Measurements from ENCODE around the gene COMT.

The COMT gene

DNA sequence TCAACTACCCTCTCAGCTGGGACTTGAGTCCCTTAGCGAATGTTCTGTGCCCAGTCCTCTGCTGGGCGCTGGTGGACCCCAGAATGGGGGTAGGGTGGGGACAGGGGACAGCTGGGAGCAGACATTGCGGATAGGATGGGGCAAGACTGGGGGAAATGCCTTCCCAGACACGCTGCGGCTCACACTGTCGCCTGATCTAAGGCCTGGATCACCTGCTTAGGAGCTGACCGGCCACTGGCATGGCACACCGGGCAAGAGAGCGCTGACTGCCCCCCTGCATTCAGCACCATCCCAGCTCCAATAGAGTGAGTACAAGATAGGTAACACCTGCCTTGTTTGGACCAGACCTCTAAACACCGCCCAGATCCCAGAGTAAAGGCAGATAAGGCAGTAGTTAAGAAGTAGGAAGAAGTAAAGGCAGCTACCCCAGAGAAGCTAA, 73.6 kb downstream of the COMT start:
- peak overlapping the region in 8 of 11 experiments; percentile 89 to 99 (median 96); a peak in 14 of 22 replicates for H3K4me2 ChIP-seq

GRCh38 chr22:20015971-20016733, 74.6 kb downstream of the COMT start:
- TF ChIP-seq Cebpa-rat (IDR thresholded peaks at IDR 0.05), result no peak
- H3K36me3 ChIP-seq, result no peaks in the 10 kb centered on the region
- peaks cover 8 to 59% (median 40%) of the 10 kb centered on the region in 10 experiments for H3K4me1 ChIP-seq
- peak overlapping the region in 3 of 11 experiments; percentile 12 to 40 (median 15); a peak in 3 of 22 replicates for H3K27ac ChIP-seq
- H3K4me2 ChIP-seq, result peak overlapping the region; percentile 87 to 99 (median 96)
- H3K4me3 ChIP-seq, result peak overlapping the region; percentile 72 to 84 (median 77)
- peaks cover 37 to 47% (median 42%) of the 10 kb centered on the region in 11 experiments for H3K27me3 ChIP-seq
- no peaks in the 10 kb centered on the region for H3K9me3 ChIP-seq (replicated peaks in 1 of 11)
- H3K9ac ChIP-seq, result peak overlapping the region; percentile 51 to 78 (median 71); a peak in 21 of 22 replicates
- H4K20me1 ChIP-seq, result peaks cover 0 to 22% (median 7%) of the 10 kb centered on the region in 11 experiments; a peak in 7 of 22 replicates

More for the DNA sequence above, 73.6 kb downstream of the COMT start:
- Histone ChIP-seq H3K27ac (no peak overlapping the region), H3K4me1 (peaks cover 10 to 63% (median 45%) of the 10 kb centered on the region in 10 experiments), H3K9ac (0 out of 22 replicates have a peak overlapping the region, but pooled peaks of 1 of the 11 experiments have one; percentile 4), H3K27me3 (peaks cover 37 to 47% (median 42%) of the 10 kb centered on the region in 11 experiments), H4K20me1 (peaks cover 0 to 22% (median 7%) of the 10 kb centered on the region in 11 experiments; a peak in 6 of 22 replicates), H3K9me3 (replicated peaks in 1 of 11) (no peaks in the 10 kb centered on the region), H3K36me3 (no peaks in the 10 kb centered on the region), H3K4me3 (peak overlapping the region in 2 of 10 experiments; percentile 72 to 82; a peak in 4 of 20 replicates)
- no peak for TF ChIP-seq Cebpa-rat (IDR thresholded peaks at IDR 0.05)

DNA sequence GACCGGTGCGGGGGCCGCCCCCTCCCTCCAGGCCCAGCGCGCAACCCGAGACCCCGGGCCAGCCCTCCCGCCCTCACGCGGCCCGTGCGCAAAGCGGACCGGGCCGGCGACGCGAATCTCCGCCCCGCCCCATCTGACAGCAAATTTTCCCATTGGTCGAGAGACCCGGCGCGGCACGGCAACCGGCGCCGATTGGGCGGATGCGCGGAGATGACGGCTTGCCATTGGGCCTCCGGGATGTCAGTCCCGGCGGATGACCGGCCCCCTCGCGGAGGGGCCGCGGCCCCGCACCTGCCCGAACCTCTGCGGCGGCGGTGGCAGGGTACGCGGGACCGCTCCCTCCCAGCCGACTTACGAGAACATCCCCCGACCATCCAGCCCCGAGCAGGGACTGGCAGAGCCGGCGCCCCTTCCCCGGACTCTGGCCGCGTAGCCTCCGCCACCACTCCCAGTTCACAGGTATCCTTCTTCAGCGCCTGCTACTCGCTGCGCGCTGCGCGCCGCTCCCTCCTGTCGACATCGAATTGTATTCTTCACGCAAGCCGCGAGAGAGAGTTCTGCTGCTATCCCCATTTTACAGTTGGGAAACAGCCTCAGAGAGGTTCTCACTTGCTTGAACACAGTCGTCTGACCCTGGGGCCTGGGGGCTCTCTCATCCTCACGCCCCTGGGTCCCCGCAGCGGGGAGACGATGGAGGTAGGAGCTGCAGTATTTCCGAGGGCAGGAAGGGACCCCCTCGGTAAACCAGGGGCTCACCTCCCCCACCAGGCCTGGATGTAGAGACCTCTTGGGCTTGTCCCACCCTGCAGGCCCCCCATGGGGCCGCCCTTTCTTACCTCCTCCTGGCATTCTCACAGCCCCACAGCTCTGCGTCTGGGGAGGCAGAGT, 75.4 kb downstream of the COMT start, which contains the start of gene ARVCF:
ARVCF (minus strand) TSS at position 90 of the 888 bp plus-strand sequence. CDS start 26,029 bp downstream, outside the sequence.
- H3K9ac ChIP-seq, result peak within 1 kb of the TSS; percentile 51 to 78 (median 71); a peak in 21 of 22 replicates
- H3K4me2 ChIP-seq, result peak within 1 kb of the TSS; percentile 87 to 99 (median 96)
- H3K4me1 ChIP-seq, result peaks cover 9 to 56% (median 38%) of the 10 kb centered on the region in 10 experiments
- peak within 1 kb of the TSS in 3 of 11 experiments; percentile 12 to 40 (median 15); a peak in 3 of 22 replicates for H3K27ac ChIP-seq
- TF ChIP-seq Cebpa-rat (IDR thresholded peaks at IDR 0.05), result no peak
- H4K20me1 ChIP-seq, result peaks cover 1 to 27% (median 10%) of the 10 kb centered on the region in 11 experiments; a peak in 14 of 22 replicates
- H3K27me3 ChIP-seq, result peaks cover 37 to 47% (median 42%) of the 10 kb centered on the region in 11 experiments
- peak within 1 kb of the TSS; percentile 72 to 84 (median 77) for H3K4me3 ChIP-seq
- no peaks in the 10 kb centered on the region for H3K9me3 ChIP-seq (replicated peaks in 1 of 11)
- H3K36me3 ChIP-seq, result no peaks in the 10 kb centered on the region; a peak in 1 of 22 replicates

GRCh38 chr22:20017622-20017958, 76.0 kb downstream of the COMT start:
- H3K9ac ChIP-seq, result no peak overlapping the region
- H3K36me3 ChIP-seq, result no peaks in the 10 kb centered on the region; a peak in 1 of 22 replicates
- peaks cover 3 to 33% (median 15%) of the 10 kb centered on the region in 11 experiments; a peak in 16 of 22 replicates for H4K20me1 ChIP-seq
- no peaks in the 10 kb centered on the region for H3K9me3 ChIP-seq (replicated peaks in 1 of 11)
- H3K4me3 ChIP-seq, result peak overlapping the region in 6 of 10 experiments; percentile 72 to 82 (median 77); a peak in 6 of 20 replicates
- TF ChIP-seq Cebpa-rat (IDR thresholded peaks at IDR 0.05), result no peak
- H3K27me3 ChIP-seq, result peaks cover 37 to 47% (median 42%) of the 10 kb centered on the region in 11 experiments
- H3K27ac ChIP-seq, result no peak overlapping the region
- H3K4me2 ChIP-seq, result peak overlapping the region; percentile 87 to 99 (median 96); a peak in 20 of 22 replicates
- H3K4me1 ChIP-seq, result peaks cover 15 to 56% (median 39%) of the 10 kb centered on the region in 10 experiments

DNA sequence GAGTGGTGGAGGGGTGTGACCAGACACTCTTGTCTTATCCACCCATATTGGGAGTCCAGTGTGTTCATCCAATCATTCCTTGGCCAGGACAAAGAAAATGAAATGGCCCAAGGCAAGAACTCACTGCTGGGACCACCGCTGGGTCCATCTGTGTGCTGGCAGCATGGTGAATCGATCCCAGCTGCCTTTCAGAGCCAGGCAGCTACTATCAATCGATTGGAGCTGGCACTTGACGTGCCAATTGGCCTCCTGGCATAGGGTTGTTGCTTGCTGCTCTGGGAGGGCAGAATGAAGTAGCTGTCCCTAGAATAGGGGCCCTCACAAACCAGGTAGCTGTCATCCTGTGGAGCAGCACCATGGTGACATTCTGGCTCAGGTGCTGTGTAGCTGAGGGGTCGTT, 76.4 kb downstream of the COMT start:
- Histone ChIP-seq H4K20me1 (peaks cover 3 to 37% (median 17%) of the 10 kb centered on the region in 11 experiments; a peak in 17 of 22 replicates), H3K4me1 (peaks cover 19 to 56% (median 40%) of the 10 kb centered on the region in 10 experiments), H3K36me3 (no peaks in the 10 kb centered on the region; a peak in 1 of 22 replicates), H3K27me3 (peaks cover 37 to 47% (median 42%) of the 10 kb centered on the region in 11 experiments), H3K4me2 (peak overlapping the region in 1 of 11 experiments; percentile 97; a peak in 1 of 22 replicates), H3K27ac (no peak overlapping the region), H3K9ac (no peak overlapping the region), H3K9me3 (replicated peaks in 1 of 11) (no peaks in the 10 kb centered on the region), H3K4me3 (no peak overlapping the region)
- no peak for TF ChIP-seq Cebpa-rat (IDR thresholded peaks at IDR 0.05)

All from BLaER1 treated with 17β-estradiol and CSF1 and Interleukin-3, amounts not matched to agents 10 nM and 100 nM (cell line).